VCaP (cell line): ENCODE measurements around the gene RAD51B.

Experiments
- H3K27ac ChIP-seq: fragments of 450-650 bp; 2 replicates; pipeline ENCODE4 v1.5.1; 2017
- CTCF ChIP-seq: fragments of 450-650 bp; conservative IDR thresholded peaks from 2 replicates; pipeline ENCODE4 v1.5.1; 2017; ENCODE audit warnings: mild to moderate bottlenecking, moderate library complexity

The RAD51B gene

GRCh38 chr14:68683326-68683725 is 863.7 kb downstream of the RAD51B start:
- TF ChIP-seq CTCF = no peak
- H3K27ac ChIP-seq = no peak overlapping the region

GRCh38 chr14:68684466-68685418 is 865.2 kb downstream of the RAD51B start:
- TF ChIP-seq CTCF = no peak
- no peak overlapping the region for H3K27ac ChIP-seq

GRCh38 chr14:68685419-68686204 is 866.0 kb downstream of the RAD51B start:
- no peak for TF ChIP-seq CTCF
- no peak overlapping the region for H3K27ac ChIP-seq

DNA sequence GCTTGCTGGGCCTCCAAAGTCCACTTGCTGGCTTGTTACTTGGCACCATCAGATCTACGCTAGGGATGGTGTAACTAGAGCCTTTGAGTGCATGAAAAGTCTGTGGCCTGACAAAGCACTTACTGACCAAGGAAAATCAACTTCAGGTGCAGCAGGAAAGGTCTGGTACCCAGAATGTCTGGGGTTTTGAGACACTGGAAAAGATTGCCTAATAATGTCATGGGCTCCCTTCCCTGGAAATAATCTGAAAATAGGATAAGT is 866.6 kb downstream of the RAD51B start:
- H3K27ac ChIP-seq = no peak overlapping the region
- TF ChIP-seq CTCF = no peak

DNA sequence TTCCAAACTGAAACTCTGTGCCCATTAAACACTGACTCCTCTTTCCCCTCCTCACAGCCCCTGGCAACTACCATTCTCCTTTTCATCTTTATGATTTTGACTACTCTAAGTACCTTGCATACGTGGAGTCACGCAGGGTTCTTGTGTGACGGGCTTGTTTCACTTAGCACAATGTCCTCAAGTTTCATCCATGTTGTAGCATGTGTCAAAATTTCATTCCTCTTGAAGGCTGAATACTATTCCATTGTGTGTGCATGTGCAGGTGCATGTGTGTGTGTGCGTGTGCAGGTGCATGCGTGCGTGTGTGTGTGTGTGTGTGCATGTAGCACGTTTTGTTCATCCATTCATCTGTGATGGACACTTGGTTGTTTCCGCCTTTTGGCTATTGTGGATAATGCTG is 867.1 kb downstream of the RAD51B start:
- no peak for TF ChIP-seq CTCF
- no peak overlapping the region for H3K27ac ChIP-seq

DNA sequence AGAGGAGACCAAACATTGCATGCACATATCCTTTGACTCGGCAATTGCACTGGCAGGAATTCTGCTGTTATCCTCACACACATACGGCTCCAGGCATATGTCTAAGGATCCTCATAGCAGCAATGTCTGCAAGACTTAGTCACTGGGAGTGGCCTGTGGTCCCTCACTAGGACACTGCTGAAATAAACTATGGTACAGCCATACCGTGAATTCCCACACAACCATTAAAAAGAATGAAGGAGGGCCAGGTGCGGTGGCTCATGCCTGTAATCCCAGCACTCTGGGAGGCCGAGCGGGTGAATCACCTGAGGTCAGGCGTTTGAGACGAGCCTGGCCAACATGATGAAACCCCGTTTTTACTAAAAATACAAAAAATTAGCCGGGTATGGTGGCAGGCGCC is 868.2 kb downstream of the RAD51B start:
- TF ChIP-seq CTCF = no peak
- H3K27ac ChIP-seq = no peak overlapping the region

GRCh38 chr14:68688872-68689371 is 869.3 kb downstream of the RAD51B start:
- no peak for TF ChIP-seq CTCF
- H3K27ac ChIP-seq = no peak overlapping the region
